Activated naive CD8-positive, alpha-beta T cell treated with anti-CD3 and anti-CD28 coated beads, Interleukin-2, amount 50 U/mL, for 24 hours (primary cell): Measurements from ENCODE around the gene BEAN1.

Source experiments
- ATAC-seq: fragments of 150-1000 bp; cut with Tn5 transposase; one replicate; pipeline ENCODE4 v1.10.0; 2021
- DNase-seq: peaks from one replicate; pipeline ENCODE4 v3.0.0; 2021
- H3K27ac Mint-ChIP-seq: one replicate; pipeline ENCODE4 v1.8.0; 2021; ENCODE audit warnings: mild to moderate bottlenecking, mixed read lengths
- H3K27me3 Mint-ChIP-seq: one replicate; pipeline ENCODE4 v1.8.0; 2021; ENCODE audit warnings: mixed read lengths
- H3K36me3 Mint-ChIP-seq: one replicate; pipeline ENCODE4 v1.8.0; 2021; ENCODE audit warnings: low read depth, mixed read lengths
- H3K4me1 Mint-ChIP-seq: one replicate; pipeline ENCODE4 v1.8.0; 2021; ENCODE audit warnings: mixed read lengths
- H3K4me3 Mint-ChIP-seq: one replicate; pipeline ENCODE4 v1.8.0; 2021; ENCODE audit warnings: mild to moderate bottlenecking, moderate library complexity, mixed read lengths
- H3K9me3 Mint-ChIP-seq: one replicate; pipeline ENCODE4 v1.8.0; 2021; ENCODE audit warnings: mixed read lengths

BEAN1 gene

GRCh38 chr16:66521951-66522771, 95.1 kb downstream of the BEAN1 start:
- H3K9me3 Mint-ChIP-seq, result no peaks in the 10 kb centered on the region
- DNase-seq (peak; percentile 96), ATAC-seq (peak; percentile 95)
- peak overlapping the region; percentile 94 for H3K27ac Mint-ChIP-seq
- H3K4me3 Mint-ChIP-seq, result peak overlapping the region; percentile 59
- peaks cover 2% of the 10 kb centered on the region for H3K27me3 Mint-ChIP-seq
- H3K36me3 Mint-ChIP-seq, result no peaks in the 10 kb centered on the region
- H3K4me1 Mint-ChIP-seq, result peaks cover 87% of the 10 kb centered on the region

DNA sequence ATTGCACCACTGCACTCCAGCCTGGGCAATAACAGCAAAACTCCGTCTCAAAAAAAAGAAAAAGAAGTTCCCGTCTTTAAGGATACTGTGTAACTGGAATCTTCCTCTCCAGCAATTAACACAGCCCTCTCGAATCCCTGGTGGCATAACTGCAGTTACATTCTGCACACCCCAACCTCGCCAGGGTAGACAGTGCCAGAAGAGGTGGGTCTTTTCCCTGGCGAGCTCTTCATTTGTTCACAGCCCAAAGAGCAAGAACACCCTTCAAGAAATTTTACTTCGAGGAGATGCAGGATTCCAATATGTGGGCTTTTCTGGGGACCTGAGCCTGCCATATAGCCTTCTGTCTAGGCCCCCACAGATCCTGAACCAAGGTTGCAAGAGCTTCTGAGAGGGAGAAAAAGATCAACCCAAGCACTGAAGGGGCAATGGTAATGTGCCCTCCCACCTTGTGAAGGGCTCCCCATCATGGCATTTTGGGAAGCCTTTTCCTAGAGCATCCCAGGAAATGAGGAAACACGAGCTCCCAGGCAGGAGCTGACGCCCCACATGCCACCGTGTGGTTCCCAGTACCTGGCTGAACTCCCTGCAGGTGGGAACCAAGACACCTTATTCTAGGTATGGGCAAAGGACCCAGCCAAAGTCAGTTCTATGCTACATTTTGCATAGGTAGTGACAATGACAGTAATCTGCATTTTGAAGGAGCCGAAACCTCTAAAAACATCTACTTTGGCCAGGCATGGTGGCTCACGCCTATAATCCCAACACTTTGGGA, 95.9 kb downstream of the BEAN1 start:
- no peak for ATAC-seq
- DNase-seq, result no peak
- Mint-ChIP-seq H3K4me1 (peaks cover 80% of the 10 kb centered on the region), H3K9me3 (no peaks in the 10 kb centered on the region), H3K27ac (peak overlapping the region; percentile 94), H3K27me3 (peaks cover 2% of the 10 kb centered on the region), H3K36me3 (no peaks in the 10 kb centered on the region), H3K4me3 (no peak overlapping the region)

DNA sequence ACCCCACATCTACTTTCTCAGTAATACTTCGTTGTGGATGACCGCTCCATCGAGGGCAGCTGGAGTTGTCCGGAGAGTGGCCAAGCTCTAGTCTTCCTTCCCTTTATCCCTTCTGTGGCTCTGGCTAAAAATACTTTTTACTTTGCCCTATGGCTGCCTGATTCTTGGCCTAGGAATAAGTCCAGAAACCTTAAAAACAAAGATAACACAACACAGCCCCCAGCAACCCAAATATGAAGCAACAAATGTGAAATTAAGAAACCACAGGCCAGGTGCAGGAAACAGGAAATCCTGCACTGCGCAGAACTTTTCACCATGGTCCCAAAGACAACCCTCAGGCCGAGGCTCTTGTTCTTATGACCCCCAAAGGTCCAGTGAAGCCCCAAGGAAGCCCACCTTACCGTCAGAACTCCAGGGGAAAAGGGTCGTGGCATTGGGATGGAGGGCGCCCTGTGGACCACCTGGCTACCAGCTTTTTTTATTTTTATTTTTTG, 96.8 kb downstream of the BEAN1 start:
- no peak for DNase-seq
- Mint-ChIP-seq H3K4me3 (peak overlapping the region; percentile 37), H3K27me3 (peaks cover 2% of the 10 kb centered on the region), H3K27ac (peak overlapping the region; percentile 94), H3K9me3 (no peaks in the 10 kb centered on the region), H3K4me1 (peaks cover 73% of the 10 kb centered on the region), H3K36me3 (no peaks in the 10 kb centered on the region)
- ATAC-seq, result no peak

DNA sequence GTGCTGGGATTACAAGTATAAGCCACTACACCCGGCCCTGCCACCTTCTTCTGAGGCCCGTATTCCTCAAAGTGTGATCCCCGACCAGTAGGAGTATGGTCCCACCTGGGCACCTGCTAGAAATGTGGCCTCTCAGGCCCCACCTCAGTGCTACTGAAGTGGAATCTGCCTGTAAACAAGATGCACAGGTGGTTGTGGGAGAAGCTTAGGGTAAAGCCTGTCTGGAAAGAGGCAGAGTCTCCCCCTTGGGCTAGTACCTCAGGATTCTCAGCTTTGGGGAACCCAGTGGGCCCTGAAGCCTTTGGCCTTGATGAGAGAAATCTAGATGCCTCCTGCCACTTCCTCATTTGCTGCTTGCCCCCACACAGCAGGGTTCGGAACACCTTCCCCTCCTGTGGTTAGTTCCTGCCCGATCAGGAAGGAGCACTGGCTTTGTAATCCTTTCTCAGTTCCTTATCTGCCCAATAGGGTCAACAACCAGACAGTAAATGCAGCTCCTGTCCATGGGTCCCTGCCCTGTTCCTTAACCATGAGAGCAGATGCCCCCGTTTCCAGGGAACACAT, 97.6 kb downstream of the BEAN1 start:
- no peaks in the 10 kb centered on the region for H3K36me3 Mint-ChIP-seq
- peak overlapping the region; percentile 21 for H3K4me3 Mint-ChIP-seq
- H3K27ac Mint-ChIP-seq, result peak overlapping the region; percentile 94
- ATAC-seq, result no peak
- H3K27me3 Mint-ChIP-seq, result peaks cover 2% of the 10 kb centered on the region
- H3K9me3 Mint-ChIP-seq, result no peaks in the 10 kb centered on the region
- peak; percentile 44 for DNase-seq
- H3K4me1 Mint-ChIP-seq, result peaks cover 70% of the 10 kb centered on the region

DNA sequence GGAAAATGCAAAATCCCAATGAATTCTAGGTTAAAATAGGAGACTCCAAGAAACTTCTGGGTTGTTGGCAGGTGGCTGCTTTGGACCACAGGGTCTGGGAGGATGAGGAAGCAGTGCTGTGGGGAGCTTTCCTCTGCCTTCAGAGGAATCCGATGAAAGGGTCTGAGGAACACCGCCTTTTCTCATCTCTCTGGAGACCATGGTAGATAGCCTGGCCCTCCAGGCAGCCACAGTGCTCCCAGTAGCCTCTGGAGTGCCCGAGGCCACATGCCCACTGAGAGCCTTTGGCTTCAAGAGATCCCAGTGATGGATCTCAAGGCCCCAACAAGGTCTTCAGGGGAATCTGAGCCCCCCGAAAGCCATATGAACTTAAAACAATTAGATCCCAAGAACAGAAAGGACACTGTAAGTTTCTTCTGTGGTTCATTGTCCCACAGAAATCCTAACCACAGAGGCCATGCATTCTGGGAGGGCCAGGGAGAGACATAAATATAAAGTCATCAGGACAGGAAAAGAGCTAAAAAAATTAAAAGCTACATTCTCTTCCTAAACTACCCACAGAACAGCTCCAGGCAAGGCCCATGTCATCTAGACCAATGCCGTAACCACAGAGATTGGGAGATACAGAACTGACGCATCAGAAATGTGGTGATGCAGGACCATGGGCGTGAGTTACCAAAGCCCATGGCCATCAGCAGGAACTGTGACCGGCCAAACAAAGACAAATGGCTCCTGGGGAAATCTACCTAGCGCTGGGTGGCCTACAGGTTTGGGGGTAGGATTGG, 98.5 kb downstream of the BEAN1 start:
- Mint-ChIP-seq H3K27me3 (peaks cover 2% of the 10 kb centered on the region), H3K4me3 (no peak overlapping the region), H3K9me3 (no peaks in the 10 kb centered on the region), H3K4me1 (peaks cover 68% of the 10 kb centered on the region), H3K27ac (peak overlapping the region; percentile 4), H3K36me3 (no peaks in the 10 kb centered on the region)
- ATAC-seq, result no peak
- DNase-seq, result no peak

- no peaks in the 10 kb centered on the region for H3K9me3 Mint-ChIP-seq
- H3K27me3 Mint-ChIP-seq, result no peaks in the 10 kb centered on the region
- H3K36me3 Mint-ChIP-seq, result no peaks in the 10 kb centered on the region
- no peak overlapping the region for H3K27ac Mint-ChIP-seq
- peaks cover 41% of the 10 kb centered on the region for H3K4me1 Mint-ChIP-seq
- H3K4me3 Mint-ChIP-seq, result no peak overlapping the region
- ATAC-seq (no peak), DNase-seq (no peak)
These were observed 101.2 kb downstream of the BEAN1 start for GRCh38 chr16:66528294-66528693.

- peaks cover 29% of the 10 kb centered on the region for H3K4me1 Mint-ChIP-seq
- H3K27me3 Mint-ChIP-seq, result no peaks in the 10 kb centered on the region
- no peaks in the 10 kb centered on the region for H3K9me3 Mint-ChIP-seq
- H3K36me3 Mint-ChIP-seq, result no peaks in the 10 kb centered on the region
- no peak overlapping the region for H3K27ac Mint-ChIP-seq
- ATAC-seq (no peak), DNase-seq (no peak)
- H3K4me3 Mint-ChIP-seq, result no peak overlapping the region
These were observed 102.4 kb downstream of the BEAN1 start for GRCh38 chr16:66529475-66529874.
